Urothelium cell line (cell line): ENCODE measurements around the gene FAM171A1.
"Not testable (repeated sequence)": the region's sequence is repeated elsewhere in the genome, so short reads cannot be mapped to it uniquely, and the experiment has no call there.

Experiments
- DNase-seq: peaks from one replicate; pipeline ENCODE4 v3.0.0; 2011; ENCODE audit warnings: low spot score, mixed read lengths
- FAIRE-seq: peaks from 2 replicates; lab custom pipeline; 2011; peaks lifted over from hg19 to GRCh38; lab: Jason Lieb, UNC

The FAM171A1 gene

GRCh38 chr10:15295537-15296325 is 75.4 kb downstream of the FAM171A1 start:
- DNase-seq (no peak), FAIRE-seq (no peak)

GRCh38 chr10:15293862-15294842 is 76.9 kb downstream of the FAM171A1 start:
- no peak for DNase-seq
- no peak for FAIRE-seq

GRCh38 chr10:15290671-15291070 is 80.4 kb downstream of the FAM171A1 start:
- FAIRE-seq = no peak
- DNase-seq = no peak

- no peak for DNase-seq
- FAIRE-seq = no peak
Measured at GRCh38 chr10:15290150-15290549, 80.9 kb downstream of the FAM171A1 start.

GRCh38 chr10:15280974-15281373 is 90.1 kb downstream of the FAM171A1 start:
- FAIRE-seq = no peak

GRCh38 chr10:15280462-15280861 is 90.6 kb downstream of the FAM171A1 start:
- FAIRE-seq (no peak), DNase-seq (no peak)

More at GRCh38 chr10:15280974-15281373, 90.1 kb downstream of the FAM171A1 start:
- DNase-seq = no peak

GRCh38 chr10:15279236-15279635 is 91.9 kb downstream of the FAM171A1 start:
- no peak for DNase-seq
- no peak for FAIRE-seq

GRCh38 chr10:15278786-15279185 is 92.3 kb downstream of the FAM171A1 start:
- FAIRE-seq = no peak
- no peak for DNase-seq

- not testable (repeated sequence) for DNase-seq, FAIRE-seq
Measured at GRCh38 chr10:15276039-15276438, 95.0 kb downstream of the FAM171A1 start.

GRCh38 chr10:15269838-15270237 is 101.3 kb downstream of the FAM171A1 start:
- not testable (repeated sequence) for DNase-seq, FAIRE-seq

GRCh38 chr10:15267496-15267895 is 103.6 kb downstream of the FAM171A1 start:
- no peak for DNase-seq

GRCh38 chr10:15266117-15266516 is 105.0 kb downstream of the FAM171A1 start:
- DNase-seq = no peak
- FAIRE-seq = no peak

More at GRCh38 chr10:15267496-15267895, 103.6 kb downstream of the FAM171A1 start:
- FAIRE-seq = no peak

GRCh38 chr10:15265558-15265957 is 105.5 kb downstream of the FAM171A1 start:
- no peak for FAIRE-seq
- no peak for DNase-seq

- FAIRE-seq (no peak), DNase-seq (no peak)
Measured at GRCh38 chr10:15265056-15265455, 106.0 kb downstream of the FAM171A1 start.

GRCh38 chr10:15263657-15264323 is 107.3 kb downstream of the FAM171A1 start:
- DNase-seq (no peak), FAIRE-seq (no peak)

- DNase-seq (no peak), FAIRE-seq (no peak)
Measured at GRCh38 chr10:15262036-15262713, 108.9 kb downstream of the FAM171A1 start.

- FAIRE-seq = no peak
- DNase-seq = no peak
Measured at GRCh38 chr10:15259136-15259535, 112.0 kb downstream of the FAM171A1 start.

GRCh38 chr10:15258255-15258654 is 112.8 kb downstream of the FAM171A1 start:
- no peak for FAIRE-seq
- no peak for DNase-seq

GRCh38 chr10:15255961-15256360 is 115.1 kb downstream of the FAM171A1 start:
- no peak for DNase-seq
- FAIRE-seq = no peak
